C1 segment of cervical spinal cord (tissue), 14 donors: ENCODE data around the gene AP3B2.
"Not testable (repeated sequence)": the region's sequence is repeated elsewhere in the genome, so short reads cannot be mapped to it uniquely, and the experiment has no call there.

Experiments
- DNase-seq, 14 donors: peaks; one replicate each; lab custom pipeline; 2025; lab: John Stamatoyannopoulos, UW

Gene AP3B2

GRCh38 chr15:82649226-82649999, 60.3 kb downstream of the AP3B2 start:
- peak in 2 of 14 donors; percentile 36 to 40 for DNase-seq

GRCh38 chr15:82648257-82649103, 61.2 kb downstream of the AP3B2 start:
- DNase-seq: peak in 8 of 14 donors; percentile 13 to 50 (median 36)

DNA sequence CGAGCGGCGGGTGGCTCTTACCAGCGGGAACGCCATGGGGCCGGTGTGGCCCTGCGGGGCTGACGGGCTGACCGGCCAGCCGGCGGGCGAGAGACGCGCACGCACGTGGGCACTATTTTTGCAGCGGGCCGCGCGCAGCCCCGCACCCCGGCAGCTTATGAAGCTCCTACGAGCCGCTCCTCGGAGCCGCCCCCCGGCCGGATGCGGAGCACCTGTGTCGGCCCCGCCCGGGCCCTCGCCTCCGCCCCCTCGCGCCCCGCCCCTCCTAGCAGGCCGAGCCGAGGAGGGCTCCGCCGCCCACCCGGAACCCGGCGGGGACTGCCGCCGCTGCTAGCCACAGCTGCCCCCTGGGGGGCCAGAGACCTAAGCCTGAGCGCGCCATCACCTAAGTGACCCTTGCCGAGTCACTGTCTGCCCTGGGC, 61.8 kb downstream of the AP3B2 start:
- DNase-seq: peak in 1 of 14 donors; percentile 63

DNA sequence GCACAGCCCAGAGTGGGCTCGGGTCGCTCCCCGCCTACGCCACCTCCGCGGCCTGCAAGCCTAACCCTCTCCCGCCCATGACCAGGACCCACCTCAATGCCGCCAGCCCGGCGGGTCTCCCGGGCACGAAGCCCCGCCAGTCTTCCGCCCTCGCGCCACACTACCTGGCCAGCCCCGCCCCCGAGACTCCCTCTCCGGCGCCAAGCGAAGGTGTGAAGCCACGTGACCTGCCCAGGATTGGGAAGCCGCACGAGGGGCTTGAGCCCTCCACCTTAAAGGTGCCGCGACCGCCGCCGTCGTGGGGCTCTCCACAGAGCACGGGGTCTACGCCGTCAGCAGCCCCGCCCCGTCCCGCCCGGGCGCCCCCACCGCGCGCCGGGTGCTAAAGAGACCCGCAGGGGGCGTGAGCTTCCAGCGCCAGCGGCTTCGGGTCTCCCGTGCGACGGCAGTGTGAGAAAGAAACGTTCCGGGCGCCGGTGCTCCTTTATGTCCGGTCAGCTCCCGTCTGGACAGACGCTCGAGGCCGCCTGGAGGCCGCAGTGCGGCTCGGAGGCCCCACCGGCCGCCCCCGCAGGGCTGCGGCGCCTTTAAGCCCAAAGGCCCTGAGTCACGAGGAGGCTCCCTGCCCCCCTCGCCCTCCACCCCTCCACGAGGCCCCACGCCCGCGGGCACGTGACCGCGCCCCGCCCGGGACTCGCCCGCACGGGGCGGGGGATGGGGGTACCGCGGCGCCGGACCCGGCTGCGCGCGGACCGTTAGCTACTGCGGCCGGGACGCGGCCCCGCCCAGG, 62.4 kb downstream of the AP3B2 start, which contains the start of gene CPEB1:
CPEB1 (minus strand) TSS at position 319 of the 790 bp plus-strand sequence. CDS start 18,904 bp downstream, outside the sequence.
- DNase-seq: peak in 12 of 14 donors; percentile 19 to 85 (median 69)

- peak in 8 of 14 donors; percentile 9 to 60 (median 48) for DNase-seq
Observed at GRCh38 chr15:82646250-82647044, 63.2 kb downstream of the AP3B2 start.

- DNase-seq: not testable (repeated sequence)
Observed at GRCh38 chr15:82644967-82645852, 64.5 kb downstream of the AP3B2 start.

DNA sequence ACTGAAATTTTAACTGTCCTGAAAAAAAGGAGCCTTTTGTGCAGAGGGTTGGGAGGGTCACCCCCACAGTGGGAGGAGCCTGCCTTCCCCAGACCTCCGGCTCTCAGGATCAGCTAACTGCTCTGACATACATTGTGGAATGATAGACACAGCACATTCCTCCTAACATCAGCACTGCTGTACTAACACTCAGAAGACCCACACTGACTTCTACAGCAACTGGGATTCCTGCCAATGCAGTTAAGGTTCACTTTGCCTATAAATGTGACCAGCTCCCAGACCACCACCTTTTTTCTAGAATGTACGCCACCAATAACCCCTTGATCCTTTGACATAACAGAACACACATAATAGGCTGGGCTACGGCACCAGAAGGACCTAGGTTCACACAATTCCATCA, 65.7 kb downstream of the AP3B2 start:
- no peak for DNase-seq

DNA sequence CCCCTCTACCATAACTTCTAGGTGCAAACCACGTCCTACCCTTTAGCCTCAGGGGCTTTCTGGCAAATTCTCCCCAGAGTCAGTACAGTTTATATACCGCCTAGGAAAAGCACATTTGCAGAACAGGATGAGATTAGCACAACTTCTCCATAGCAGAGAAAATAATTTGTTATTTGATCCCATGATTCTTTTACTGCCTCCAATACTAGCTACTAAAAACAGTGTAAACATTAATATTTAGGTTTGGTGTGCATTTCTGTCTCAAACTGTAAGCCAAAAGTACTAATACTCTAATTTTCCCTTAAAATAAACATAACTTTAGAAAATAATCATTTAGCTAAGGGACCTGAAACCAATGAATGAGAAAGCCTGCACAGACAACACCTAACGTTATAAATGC, 67.0 kb downstream of the AP3B2 start:
- DNase-seq: no peak

GRCh38 chr15:82641129-82641798, 68.4 kb downstream of the AP3B2 start:
- DNase-seq: no peak

DNA sequence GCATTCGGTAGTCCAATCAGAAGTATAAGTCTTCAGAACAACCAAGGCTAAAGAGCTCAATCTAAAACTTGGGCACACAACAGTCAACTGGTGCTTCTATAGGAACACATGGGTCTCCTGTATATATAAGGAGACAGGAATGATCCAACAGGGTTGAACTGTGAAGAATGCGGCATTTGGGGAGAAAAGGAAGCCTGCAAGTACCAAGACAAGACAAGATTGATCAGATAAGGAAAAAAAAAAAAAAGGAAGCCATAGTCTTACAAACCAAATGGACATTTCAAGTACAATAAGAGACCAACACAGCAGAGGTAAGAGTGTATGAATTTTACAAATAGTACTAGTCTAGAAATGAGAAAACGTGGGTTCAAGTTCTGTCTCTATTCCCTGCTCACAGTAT, 69.0 kb downstream of the AP3B2 start:
- DNase-seq: no peak

- DNase-seq: no peak
Observed at GRCh38 chr15:82635798-82636197, 73.9 kb downstream of the AP3B2 start.

- DNase-seq: no peak
Observed at GRCh38 chr15:82630033-82630432, 79.6 kb downstream of the AP3B2 start.

DNA sequence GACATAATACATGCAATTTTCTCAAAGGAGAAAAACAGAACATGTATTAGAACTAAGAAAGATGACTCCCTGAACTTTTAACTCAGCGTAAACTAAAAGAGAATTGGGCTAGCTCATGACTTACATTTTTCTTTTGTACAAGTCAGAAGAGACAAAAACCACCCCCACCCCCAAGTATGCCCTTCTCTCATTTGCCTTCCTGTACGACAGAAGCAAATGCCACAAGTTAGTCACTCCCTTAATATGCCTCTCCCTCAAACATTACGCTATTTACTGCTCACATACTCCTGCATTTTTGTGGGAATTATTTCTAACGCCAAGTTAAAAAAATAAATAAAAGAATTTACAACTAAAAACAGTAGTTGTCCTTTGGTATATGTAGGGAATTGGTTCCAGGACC, 84.5 kb downstream of the AP3B2 start:
- no peak for DNase-seq

- no peak for DNase-seq
Observed at GRCh38 chr15:82624438-82624837, 85.2 kb downstream of the AP3B2 start.

DNA sequence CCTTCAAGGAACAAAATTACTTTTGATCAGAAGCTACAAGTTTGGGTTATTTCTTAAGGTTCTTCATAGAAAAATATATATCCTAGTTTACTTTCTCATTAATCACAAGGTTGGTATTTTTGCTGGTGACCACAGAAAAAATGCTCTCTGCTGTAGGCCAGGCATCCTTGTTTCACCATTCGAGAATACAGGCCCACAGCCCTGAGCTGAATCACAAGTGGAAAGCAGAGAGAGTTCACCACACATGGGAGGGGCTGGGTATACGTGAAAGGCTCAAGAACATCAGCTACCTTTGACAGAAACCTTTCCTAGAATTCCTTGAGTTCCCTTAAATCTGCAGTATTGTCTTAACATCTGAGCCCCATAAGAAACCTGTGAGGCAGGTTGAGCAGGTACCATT, 85.7 kb downstream of the AP3B2 start:
- DNase-seq: no peak

DNA sequence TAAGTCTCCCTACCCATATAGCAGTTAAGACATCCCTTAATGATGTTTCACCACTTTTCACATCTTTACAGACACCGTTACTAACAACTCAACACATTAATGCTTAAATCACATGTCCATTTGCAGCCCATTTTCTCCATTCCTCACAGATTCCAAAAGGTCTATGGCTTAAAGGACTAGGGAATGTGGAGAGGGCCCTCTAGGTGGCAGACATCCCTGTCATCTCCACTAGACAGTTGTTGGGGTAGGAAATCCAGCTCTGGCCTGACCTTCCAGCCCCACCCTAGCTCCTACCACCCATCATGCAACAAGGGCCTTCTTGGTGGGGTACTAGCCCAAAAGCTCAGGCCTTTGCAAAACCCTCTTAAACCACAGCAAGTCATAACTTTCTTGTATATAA, 87.7 kb downstream of the AP3B2 start:
- no peak for DNase-seq

DNA sequence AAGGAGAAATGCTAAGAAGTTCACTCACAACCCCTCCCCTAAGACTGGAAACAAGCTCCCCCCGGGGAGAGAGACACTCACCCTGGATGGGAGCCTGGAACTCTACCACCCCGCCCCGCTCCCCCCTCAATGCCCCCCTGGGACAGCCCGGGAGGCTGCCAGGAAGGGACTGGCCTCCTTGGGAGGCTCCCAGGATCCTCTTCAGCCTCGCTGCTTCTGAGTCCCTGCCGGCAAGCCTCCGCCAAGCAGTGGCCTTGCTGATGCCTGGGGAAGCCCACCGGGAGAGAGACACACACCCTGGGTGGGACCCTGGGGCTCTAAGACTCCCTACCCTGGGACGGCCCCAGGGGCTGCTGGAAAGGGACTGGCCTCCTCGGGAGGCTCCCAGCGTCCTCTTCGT, 95.9 kb downstream of the AP3B2 start:
- DNase-seq: peak in 6 of 14 donors; percentile 0 to 72 (median 2)

DNA sequence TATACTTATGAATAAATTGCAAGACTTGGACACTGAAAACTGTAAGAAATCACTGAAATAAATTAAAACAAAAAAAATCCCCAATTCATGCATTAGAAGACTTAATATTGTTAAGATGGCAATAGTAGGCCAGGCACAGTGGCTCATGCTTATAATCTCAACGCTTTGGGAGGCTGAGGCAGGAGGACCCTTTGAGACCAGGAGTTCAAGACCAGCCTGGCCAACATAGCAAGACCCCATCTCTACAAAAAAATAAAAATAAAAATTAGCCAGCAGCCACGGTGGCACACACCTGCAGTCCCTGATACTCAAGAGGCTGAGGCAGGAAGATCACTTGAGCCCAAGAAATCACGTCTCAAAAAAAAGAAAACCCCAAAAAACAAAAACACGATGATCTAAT, 98.3 kb downstream of the AP3B2 start:
- DNase-seq: no peak
